ENCODE measurements around the gene KCNH2. TPM values are rescaled to one million over a fixed set of nuclear protein-coding genes. Genes with fewer than 3 reads are reported as not detected.
"Not testable (repeated sequence)": the region's sequence is repeated elsewhere in the genome, so short reads cannot be mapped to it uniquely, and the experiment has no call there.

Gene KCNH2
- total and polyA plus RNA-seq, 5 experiments from 2014 or later, result 0.45 to 2.5 (median 1.5) TPM

DNA sequence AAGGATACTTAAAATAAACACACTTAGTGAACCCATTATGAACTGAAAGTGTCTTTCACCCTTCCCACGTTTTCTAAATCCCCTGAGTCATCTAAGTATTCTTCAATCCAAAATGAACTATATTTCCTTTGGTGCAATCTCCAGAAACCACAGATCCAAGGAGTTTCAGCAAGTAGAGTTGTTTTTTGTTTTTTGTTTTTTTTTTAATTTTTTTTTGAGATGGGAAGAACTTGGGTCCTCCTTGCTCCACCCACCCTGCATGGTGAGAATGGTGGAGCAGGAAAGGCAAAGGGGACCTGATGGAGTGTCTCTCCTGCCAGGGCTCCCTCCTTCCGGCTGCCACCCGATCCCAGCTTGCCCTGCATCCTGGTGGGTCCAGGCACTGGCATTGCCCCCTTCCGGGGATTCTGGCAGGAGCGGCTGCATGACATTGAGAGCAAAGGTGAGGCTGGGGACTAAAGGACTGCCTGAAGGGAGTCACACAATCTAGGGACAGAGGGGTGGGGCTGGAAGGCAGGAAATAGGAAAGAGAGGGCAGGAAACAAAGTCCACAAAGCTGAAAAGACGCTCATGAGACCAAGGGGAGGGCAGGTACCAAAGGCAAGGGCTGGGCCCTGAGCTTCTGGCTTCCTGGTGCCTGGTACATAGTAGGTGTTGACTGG is 34.0 kb upstream of the KCNH2 start:
- POLR2A ChIA-PET, result interaction anchor here (0.7 to 7.2 kb wide), 10 partner anchors 6 to 275 kb away, joined by 3 to 65 read pairs (median 16); partner anchors contain the start of genes ABCB8 and CDK5
- ATAC-seq (no peak), DNase-seq (no peak)
- peak overlapping the region; percentile 93 to 100 (median 100) for H3K27ac Mint-ChIP-seq
- peaks cover 0 to 3% (median 0%) of the 10 kb centered on the region in 5 donors for H3K27me3 Mint-ChIP-seq
- no peaks in the 10 kb centered on the region for H3K9me3 Mint-ChIP-seq
- peak overlapping the region; percentile 44 to 98 (median 77) for H3K4me3 Mint-ChIP-seq
- peaks cover 45 to 92% (median 88%) of the 10 kb centered on the region in 4 donors for H3K4me1 Mint-ChIP-seq
- H3K36me3 Mint-ChIP-seq, result no peaks in the 10 kb centered on the region

DNA sequence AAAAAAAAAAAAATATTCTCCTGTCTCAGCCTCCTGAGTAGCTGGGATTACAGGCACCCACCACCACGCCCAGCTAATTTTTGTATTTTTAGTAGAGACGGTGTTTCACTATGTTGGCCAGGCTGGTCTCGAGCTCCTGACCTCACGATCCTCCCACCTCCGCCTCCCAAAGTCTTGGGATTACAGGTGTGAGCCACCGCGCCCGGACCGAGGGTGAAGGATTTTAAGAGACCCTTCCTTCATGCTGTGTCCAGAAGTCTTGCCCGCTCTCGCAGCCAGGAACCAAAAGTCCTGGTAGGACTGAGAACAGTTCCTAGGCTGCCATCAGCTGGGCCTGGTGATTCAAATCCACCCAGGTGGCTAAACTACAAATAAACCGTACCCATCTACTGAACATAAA is 33.5 kb upstream of the KCNH2 start:
- H3K27me3 Mint-ChIP-seq, ATAC-seq, H3K36me3 Mint-ChIP-seq, H3K9me3 Mint-ChIP-seq, DNase-seq: not testable (repeated sequence)
- peaks cover 41 to 90% (median 84%) of the 10 kb centered on the region in 4 donors for H3K4me1 Mint-ChIP-seq
- peak overlapping the region; percentile 90 to 100 (median 100) for H3K27ac Mint-ChIP-seq
- H3K4me3 Mint-ChIP-seq, result peak overlapping the region in 9 of 10 donors; percentile 24 to 97 (median 66)
- POLR2A ChIA-PET, result interaction anchor here (0.7 to 7.2 kb wide), 6 partner anchors 7 to 275 kb away, joined by 3 to 65 read pairs (median 16); partner anchors contain the start of gene ABCB8

DNA sequence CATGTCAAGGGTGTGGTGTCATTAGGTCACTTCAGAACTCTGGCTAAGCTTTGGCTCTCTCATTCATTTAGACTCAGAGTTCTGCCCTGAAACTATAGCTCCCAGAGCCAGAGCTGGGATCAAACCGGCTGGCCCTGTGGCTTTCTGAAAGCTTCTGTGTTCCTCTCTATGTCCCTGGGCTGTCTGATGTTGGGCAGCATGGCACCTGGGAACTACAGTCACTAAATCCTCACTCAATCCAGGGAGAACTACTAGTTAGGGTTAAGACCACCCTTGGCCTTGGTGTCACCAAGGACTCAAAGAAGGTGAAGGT is 32.9 kb upstream of the KCNH2 start:
- Mint-ChIP-seq H3K9me3 (no peaks in the 10 kb centered on the region), H3K4me1 (peaks cover 37 to 84% (median 80%) of the 10 kb centered on the region in 4 donors), H3K36me3 (no peaks in the 10 kb centered on the region), H3K27ac (peak overlapping the region; percentile 76 to 100 (median 95)), H3K27me3 (peaks cover 0 to 3% (median 0%) of the 10 kb centered on the region in 5 donors), H3K4me3 (peak overlapping the region in 9 of 10 donors; percentile 47 to 74 (median 61))
- DNase-seq (no peak), ATAC-seq (no peak)
- POLR2A ChIA-PET, result interaction anchor here (0.8 to 7.2 kb wide), 6 partner anchors 7 to 48 kb away, joined by 3 to 65 read pairs (median 16); partner anchors contain the start of genes ABCB8 and SLC4A2

DNA sequence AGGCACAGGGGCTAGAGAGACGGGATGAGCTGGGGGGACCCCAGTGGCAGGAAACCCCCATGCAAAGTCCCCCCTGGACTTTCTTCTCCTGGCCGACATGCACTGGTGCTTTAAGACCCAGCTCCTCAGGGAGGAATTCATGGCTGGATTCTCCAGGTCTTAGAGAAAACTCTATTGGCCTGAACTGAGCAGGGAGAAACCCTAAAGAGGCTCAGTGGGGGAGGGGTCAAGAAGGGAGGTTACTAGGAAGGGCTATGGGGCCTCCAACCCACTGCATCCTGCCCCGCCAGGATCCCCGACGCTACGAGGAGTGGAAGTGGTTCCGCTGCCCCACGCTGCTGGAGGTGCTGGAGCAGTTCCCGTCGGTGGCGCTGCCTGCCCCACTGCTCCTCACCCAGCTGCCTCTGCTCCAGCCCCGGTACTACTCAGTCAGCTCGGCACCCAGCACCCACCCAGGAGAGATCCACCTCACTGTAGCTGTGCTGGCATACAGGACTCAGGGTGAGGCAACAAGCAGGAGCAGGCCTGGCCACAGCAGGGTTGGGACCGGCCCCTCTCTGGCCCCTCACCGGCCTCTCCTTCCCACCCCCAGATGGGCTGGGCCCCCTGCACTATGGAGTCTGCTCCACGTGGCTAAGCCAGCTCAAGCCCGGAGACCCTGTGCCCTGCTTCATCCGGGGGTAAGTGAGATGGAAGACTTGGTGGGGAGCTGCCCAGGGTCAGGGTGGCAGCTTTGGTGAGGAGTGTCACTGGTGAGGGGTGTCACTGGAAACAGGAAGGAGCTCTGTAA is 32.4 kb upstream of the KCNH2 start:
- H3K27ac Mint-ChIP-seq, result peak overlapping the region; percentile 76 to 100 (median 95)
- H3K4me3 Mint-ChIP-seq, result peak overlapping the region; percentile 4 to 74 (median 62)
- peaks cover 0 to 3% (median 0%) of the 10 kb centered on the region in 5 donors for H3K27me3 Mint-ChIP-seq
- POLR2A ChIA-PET, result interaction anchor here (0.6 to 7.2 kb wide), 10 partner anchors 8 to 49 kb away, joined by 3 to 65 read pairs (median 8); partner anchors contain the start of genes ABCB8 and SLC4A2
- ATAC-seq, result peak; percentile 1 to 8
- DNase-seq, result peak in 4 of 10 donors; percentile 30 to 48 (median 44)
- H3K9me3 Mint-ChIP-seq, result no peaks in the 10 kb centered on the region
- peaks cover 35 to 81% (median 79%) of the 10 kb centered on the region in 4 donors for H3K4me1 Mint-ChIP-seq
- no peaks in the 10 kb centered on the region for H3K36me3 Mint-ChIP-seq

DNA sequence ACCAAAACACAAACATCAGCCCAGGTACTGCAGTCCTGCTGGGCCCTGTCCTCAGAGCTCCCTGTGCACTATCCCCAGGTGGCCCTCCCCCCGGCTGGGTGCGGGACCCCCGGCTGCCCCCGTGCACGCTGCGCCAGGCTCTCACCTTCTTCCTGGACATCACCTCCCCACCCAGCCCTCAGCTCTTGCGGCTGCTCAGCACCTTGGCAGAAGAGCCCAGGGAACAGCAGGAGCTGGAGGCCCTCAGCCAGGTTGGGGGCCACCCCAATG is 31.9 kb upstream of the KCNH2 start:
- Mint-ChIP-seq H3K36me3 (no peaks in the 10 kb centered on the region), H3K9me3 (no peaks in the 10 kb centered on the region), H3K27me3 (peaks cover 0 to 3% (median 0%) of the 10 kb centered on the region in 5 donors), H3K27ac (peak overlapping the region in 9 of 10 donors; percentile 69 to 100 (median 95)), H3K4me3 (peak overlapping the region in 4 of 10 donors; percentile 33 to 74 (median 64)), H3K4me1 (peaks cover 30 to 78% (median 73%) of the 10 kb centered on the region in 4 donors)
- DNase-seq (no peak), ATAC-seq (no peak)
- POLR2A ChIA-PET, result interaction anchor here (0.6 to 7.2 kb wide), 9 partner anchors 8 to 643 kb away, joined by 3 to 65 read pairs (median 7); partner anchors contain the start of gene ABCB8

DNA sequence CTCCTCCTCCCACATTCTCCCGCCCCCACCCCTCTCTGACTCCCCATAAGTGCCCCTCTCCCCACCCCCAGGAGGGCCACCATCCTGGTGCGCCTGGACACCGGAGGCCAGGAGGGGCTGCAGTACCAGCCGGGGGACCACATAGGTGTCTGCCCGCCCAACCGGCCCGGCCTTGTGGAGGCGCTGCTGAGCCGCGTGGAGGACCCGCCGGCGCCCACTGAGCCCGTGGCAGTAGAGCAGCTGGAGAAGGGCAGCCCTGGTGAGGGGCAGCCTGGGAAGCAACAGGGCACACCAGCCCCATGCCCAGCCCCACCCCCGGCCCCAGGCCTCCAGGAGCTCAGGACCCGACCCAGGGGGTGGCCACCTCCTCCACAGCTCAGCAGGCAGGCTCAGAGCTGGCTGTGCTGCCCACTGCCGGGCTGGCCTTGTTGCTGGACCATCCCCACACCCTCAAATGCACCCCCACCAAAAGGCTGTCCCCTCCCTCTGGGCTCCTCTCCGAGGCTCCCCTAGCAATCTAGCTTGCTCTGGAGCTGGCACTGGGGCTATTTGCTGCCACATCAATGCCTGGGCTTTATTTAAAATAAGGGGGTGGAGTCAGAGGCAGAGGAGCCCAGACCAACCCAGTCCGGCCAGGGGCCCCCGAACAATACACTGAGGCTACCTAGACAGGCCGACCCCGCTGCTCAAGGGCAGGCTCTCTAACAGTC is 31.4 kb upstream of the KCNH2 start:
- H3K9me3 Mint-ChIP-seq, result no peaks in the 10 kb centered on the region
- no peaks in the 10 kb centered on the region for H3K36me3 Mint-ChIP-seq
- DNase-seq, result no peak
- H3K27me3 Mint-ChIP-seq, result peaks cover 0 to 3% (median 0%) of the 10 kb centered on the region in 5 donors
- H3K4me3 Mint-ChIP-seq, result peak overlapping the region in 4 of 10 donors; percentile 20 to 83 (median 64)
- no peak for ATAC-seq
- H3K4me1 Mint-ChIP-seq, result peaks cover 28 to 73% (median 69%) of the 10 kb centered on the region in 4 donors
- POLR2A ChIA-PET, result interaction anchor here (0.6 to 7.2 kb wide), 13 partner anchors 9 to 642 kb away, joined by 3 to 65 read pairs (median 4); partner anchors contain the start of genes ABCB8 and NOS3
- H3K27ac Mint-ChIP-seq, result peak overlapping the region in 7 of 10 donors; percentile 31 to 99 (median 93)

DNA sequence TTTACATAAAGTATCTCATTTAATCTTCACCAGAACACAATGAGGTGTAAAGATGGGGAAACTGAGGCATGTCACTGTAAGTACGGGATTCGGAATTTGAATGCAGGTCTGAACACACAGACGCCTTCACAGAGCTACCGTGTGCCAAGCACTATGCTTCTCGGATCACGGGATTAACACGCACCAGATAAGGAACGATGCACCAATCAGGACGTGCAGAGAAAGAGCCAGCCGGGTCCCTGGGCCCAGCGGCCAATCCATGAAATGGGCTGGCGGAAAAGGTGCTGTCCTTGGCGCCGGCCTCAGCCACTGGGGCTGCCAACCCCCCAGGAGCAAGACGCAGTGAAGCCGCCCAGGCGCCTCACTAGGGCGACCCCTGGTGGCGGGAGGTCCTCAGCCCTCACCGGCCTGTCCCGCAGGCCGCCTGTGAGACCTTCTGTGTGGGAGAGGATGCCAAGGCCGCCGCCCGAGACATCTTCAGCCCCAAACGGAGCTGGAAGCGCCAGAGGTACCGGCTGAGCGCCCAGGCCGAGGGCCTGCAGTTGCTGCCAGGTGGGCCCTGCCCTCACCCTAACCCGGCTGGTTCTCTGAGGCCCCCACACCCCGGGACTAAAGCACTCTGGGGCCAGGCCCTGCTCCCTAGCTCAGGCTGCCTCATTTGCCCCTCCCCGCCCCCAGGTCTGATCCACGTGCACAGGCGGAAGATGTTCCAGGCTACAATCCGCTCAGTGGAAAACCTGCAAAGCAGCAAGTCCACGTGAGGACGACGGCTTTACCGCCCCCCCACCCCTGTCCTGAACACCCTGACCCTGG is 30.6 kb upstream of the KCNH2 start:
- H3K36me3 Mint-ChIP-seq, result no peaks in the 10 kb centered on the region
- DNase-seq (peak; percentile 56 to 85 (median 70)), ATAC-seq (peak; percentile 39 to 49)
- POLR2A ChIA-PET, result interaction anchor here (0.6 to 7.2 kb wide), 12 partner anchors 10 to 429 kb away, joined by 3 to 65 read pairs (median 4); partner anchors contain the start of genes ABCB8 and NOS3
- peak overlapping the region; percentile 84 to 97 (median 94) for H3K27ac Mint-ChIP-seq
- no peaks in the 10 kb centered on the region for H3K9me3 Mint-ChIP-seq
- H3K27me3 Mint-ChIP-seq, result peaks cover 0 to 2% (median 0%) of the 10 kb centered on the region in 5 donors
- H3K4me1 Mint-ChIP-seq, result peaks cover 26 to 66% (median 62%) of the 10 kb centered on the region in 4 donors
- peak overlapping the region; percentile 72 to 89 (median 84) for H3K4me3 Mint-ChIP-seq

DNA sequence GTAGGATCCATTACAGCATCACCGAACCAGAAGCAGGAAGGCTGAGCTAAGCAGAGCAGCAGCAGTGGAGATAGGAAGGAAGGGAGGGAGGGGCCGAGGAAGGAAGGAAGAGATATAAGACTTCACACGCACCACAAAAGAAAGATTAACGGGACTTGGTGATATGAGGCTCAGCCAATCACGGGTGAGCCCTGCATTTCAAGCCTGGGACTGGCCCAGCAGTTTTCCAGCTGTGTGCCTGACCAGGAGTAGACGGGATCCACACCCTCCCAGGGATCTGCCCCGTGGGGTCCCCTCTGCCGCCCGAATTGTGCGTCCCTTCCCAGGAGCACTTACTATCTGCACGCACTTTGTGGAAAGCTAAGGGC is 30.0 kb upstream of the KCNH2 start:
- Mint-ChIP-seq H3K27ac (peak overlapping the region; percentile 84 to 97 (median 94)), H3K4me3 (peak overlapping the region; percentile 72 to 89 (median 84)), H3K36me3 (no peaks in the 10 kb centered on the region), H3K4me1 (peaks cover 26 to 62% (median 59%) of the 10 kb centered on the region in 4 donors), H3K9me3 (no peaks in the 10 kb centered on the region), H3K27me3 (peaks cover 0 to 2% (median 0%) of the 10 kb centered on the region in 5 donors)
- DNase-seq, result peak in 3 of 10 donors; percentile 46 to 55 (median 54)
- ATAC-seq, result peak; percentile 52 to 62
- POLR2A ChIA-PET, result interaction anchor here (0.9 to 7.2 kb wide), 12 partner anchors 10 to 79 kb away, joined by 3 to 65 read pairs (median 5); partner anchors contain the start of genes ABCB8 and NOS3

DNA sequence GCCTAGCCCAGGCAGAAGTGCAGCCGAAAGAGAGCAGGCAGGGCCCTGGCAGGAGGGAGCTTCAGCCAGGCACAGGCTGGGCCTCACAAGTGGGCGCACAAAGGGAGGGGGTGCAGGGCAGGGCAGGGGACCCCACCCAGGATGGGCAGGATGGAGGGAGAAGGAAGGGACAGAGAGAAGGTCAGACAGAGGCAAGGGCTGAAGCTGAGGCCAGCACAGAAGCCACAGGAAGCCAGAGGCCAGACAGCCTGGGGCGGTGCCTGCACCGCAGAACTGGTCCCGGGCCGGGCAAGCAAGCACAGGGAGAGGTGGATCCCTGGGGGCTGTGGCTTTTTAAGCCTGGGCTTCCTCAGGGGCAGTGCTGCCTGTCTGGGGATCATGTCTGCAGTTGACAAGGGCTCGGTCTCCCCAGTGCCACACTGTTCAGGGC is 29.4 kb upstream of the KCNH2 start:
- ATAC-seq (no peak), DNase-seq (no peak)
- Mint-ChIP-seq H3K4me1 (peaks cover 23 to 55% (median 52%) of the 10 kb centered on the region in 4 donors), H3K4me3 (peak overlapping the region; percentile 72 to 89 (median 84)), H3K27me3 (peaks cover 0 to 2% (median 0%) of the 10 kb centered on the region in 5 donors), H3K27ac (peak overlapping the region; percentile 84 to 97 (median 94)), H3K36me3 (no peaks in the 10 kb centered on the region), H3K9me3 (no peaks in the 10 kb centered on the region)
- POLR2A ChIA-PET, result interaction anchor here (0.9 to 7.2 kb wide), 9 partner anchors 9 to 44 kb away, joined by 3 to 65 read pairs (median 5); no protein-coding TSS in a partner anchor

DNA sequence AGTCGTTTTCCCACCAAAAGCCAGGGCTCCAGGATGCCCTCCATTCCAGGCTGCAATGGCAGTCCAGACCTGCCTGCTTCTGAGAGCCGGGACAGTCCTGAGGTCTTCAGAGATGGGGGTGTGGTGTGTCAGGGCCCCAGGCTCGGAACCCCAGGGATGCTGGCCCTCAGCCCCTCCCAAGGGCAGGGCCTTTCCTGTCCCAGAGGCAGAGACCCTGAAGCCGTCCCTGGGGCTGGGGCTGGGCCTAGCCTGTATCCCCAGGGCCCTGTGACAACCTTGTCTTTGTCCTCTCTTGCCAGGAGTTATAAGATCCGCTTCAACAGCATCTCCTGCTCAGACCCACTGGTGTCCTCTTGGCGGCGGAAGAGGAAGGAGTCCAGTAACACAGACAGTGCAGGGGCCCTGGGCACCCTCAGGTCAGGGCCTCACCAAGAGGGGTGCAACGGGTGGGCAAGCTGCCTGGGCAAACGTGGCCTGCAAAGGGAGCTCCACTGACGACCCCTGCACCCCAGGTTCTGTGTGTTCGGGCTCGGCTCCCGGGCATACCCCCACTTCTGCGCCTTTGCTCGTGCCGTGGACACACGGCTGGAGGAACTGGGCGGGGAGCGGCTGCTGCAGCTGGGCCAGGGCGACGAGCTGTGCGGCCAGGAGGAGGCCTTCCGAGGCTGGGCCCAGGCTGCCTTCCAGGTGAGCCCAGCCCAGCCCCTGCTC is 28.6 kb upstream of the KCNH2 start:
- peak overlapping the region in 3 of 10 donors; percentile 2 to 72 (median 45) for H3K4me3 Mint-ChIP-seq
- POLR2A ChIA-PET, result interaction anchor here (1.9 to 7.2 kb wide), 3 partner anchors 10 to 15 kb away, joined by 5 to 65 read pairs (median 7); no protein-coding TSS in a partner anchor
- ATAC-seq, result no peak
- H3K27ac Mint-ChIP-seq, result peak overlapping the region in 3 of 10 donors; percentile 22 to 56 (median 50)
- no peaks in the 10 kb centered on the region for H3K9me3 Mint-ChIP-seq
- peaks cover 0 to 2% (median 0%) of the 10 kb centered on the region in 5 donors for H3K27me3 Mint-ChIP-seq
- no peak for DNase-seq
- no peaks in the 10 kb centered on the region for H3K36me3 Mint-ChIP-seq
- H3K4me1 Mint-ChIP-seq, result peaks cover 17 to 48% (median 45%) of the 10 kb centered on the region in 4 donors

All from naive thymus-derived CD8-positive, alpha-beta T cell (primary cell).